ENCODE data around the gene MMP14.

DNA sequence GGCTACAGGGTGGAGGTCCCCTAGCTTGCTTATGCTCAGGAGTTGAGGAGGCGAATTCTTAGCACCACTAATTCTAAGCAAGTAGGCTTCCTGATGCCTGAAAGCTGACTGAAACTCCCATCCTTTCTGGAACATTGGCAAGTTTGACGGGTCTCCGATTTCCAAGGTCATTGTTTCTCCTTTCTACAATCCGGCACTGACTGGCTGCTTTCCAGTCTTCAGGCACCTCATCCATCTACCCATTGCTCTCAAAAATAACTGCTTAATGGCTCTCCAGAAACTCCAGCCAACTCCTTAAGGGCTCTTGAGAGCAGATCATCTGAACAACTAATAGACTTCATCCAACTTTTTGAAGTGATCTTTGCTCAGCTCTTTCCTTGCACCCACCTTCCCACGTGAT lies 60.0 kb downstream of the MMP14 start:
- no peak for TF ChIP-seq POLR2A (IDR thresholded peaks at IDR 0.05; ENCODE audit: low read length)
- TF ChIP-seq GATA1 (IDR thresholded peaks at IDR 0.05; ENCODE audit: low read depth, low read length), result no peak

Data from erythroblast (primary cell).